Measurements from ENCODE around the gene CCNYL1. TPM values are rescaled to one million over a fixed set of nuclear protein-coding genes. Genes with fewer than 3 reads are reported as not detected.

CCNYL1 gene
- total RNA-seq, 1 donor from 2014 or later, result 7.1 TPM

DNA sequence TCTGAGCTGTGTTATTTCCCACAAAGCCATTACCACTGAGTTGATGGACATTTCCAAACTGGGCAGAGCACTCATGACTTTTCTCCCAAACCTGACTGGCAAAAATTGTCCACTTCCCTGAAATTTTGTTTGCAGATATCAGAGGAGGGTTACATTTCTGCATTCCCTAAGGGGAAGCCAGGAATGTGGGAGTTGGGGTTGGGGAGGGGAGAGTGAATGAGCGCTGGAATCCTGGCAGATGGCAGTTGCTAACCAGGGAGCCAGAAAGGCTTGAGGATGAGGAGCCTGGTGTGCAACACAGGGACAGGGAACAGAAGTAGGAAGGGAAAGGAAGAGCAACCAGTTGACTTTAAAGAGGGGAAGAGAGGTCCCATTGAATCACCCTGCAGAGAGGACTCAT, 14.0 kb upstream of the CCNYL1 start:
- H3K4me1 ChIP-seq, result no peaks in the 10 kb centered on the region
- intact Hi-C loops (cut with DNase I), result no loop called here
- no peak overlapping the region for H3K4me3 ChIP-seq
- no peaks in the 10 kb centered on the region for H3K27me3 ChIP-seq
- DNase-seq (ENCODE audit: extremely low spot score in 2 of 2), result no peak
- no peaks in the 10 kb centered on the region for H3K36me3 ChIP-seq
- TF ChIP-seq POLR2AphosphoS5 (IDR thresholded peaks at IDR 0.05; ENCODE audit: insufficient read depth in 1 of 2, low read depth in 1 of 2) (no peak), CTCF (IDR thresholded peaks at IDR 0.05) (no peak), POLR2A (IDR thresholded peaks at IDR 0.05) (no peak)
- no peaks in the 10 kb centered on the region for H3K9me3 ChIP-seq
- H3K27ac ChIP-seq, result no peak overlapping the region

DNA sequence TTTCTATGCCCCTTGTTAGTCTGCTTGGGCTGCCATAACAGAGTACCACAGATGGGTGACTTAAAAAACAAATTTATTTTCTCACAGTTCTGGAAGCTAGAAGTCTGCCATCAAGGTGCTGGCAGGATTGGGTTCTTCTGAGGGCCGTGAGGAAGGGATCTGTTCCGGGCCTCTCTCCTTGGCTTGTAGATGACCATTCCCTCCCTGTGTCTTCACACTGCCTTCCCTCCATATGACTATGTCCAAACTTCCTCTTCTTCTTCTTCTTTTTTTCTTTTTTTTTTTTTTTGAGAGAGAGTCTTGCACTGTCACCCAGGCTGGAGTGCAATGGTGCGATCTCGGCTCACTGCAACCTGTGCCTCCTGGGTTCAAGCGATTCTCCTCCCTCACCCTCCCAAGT, 13.1 kb upstream of the CCNYL1 start:
- Histone ChIP-seq H3K36me3 (no peaks in the 10 kb centered on the region), H3K4me3 (no peak overlapping the region), H3K4me1 (no peaks in the 10 kb centered on the region), H3K27me3 (no peaks in the 10 kb centered on the region), H3K9me3 (no peaks in the 10 kb centered on the region), H3K27ac (no peak overlapping the region)
- TF ChIP-seq POLR2A (IDR thresholded peaks at IDR 0.05) (no peak), POLR2AphosphoS5 (IDR thresholded peaks at IDR 0.05; ENCODE audit: insufficient read depth in 1 of 2, low read depth in 1 of 2) (no peak), CTCF (IDR thresholded peaks at IDR 0.05) (no peak)
- intact Hi-C loops (cut with DNase I), result no loop called here
- no peak for DNase-seq (ENCODE audit: extremely low spot score in 2 of 2)

GRCh38 chr2:207704078-207704477, 7.4 kb upstream of the CCNYL1 start:
- H3K4me3 ChIP-seq, result no peak overlapping the region
- H3K4me1 ChIP-seq, result no peaks in the 10 kb centered on the region
- no peak overlapping the region for H3K27ac ChIP-seq
- intact Hi-C loops (cut with DNase I), result no loop called here
- DNase-seq (ENCODE audit: extremely low spot score in 2 of 2), result no peak
- no peaks in the 10 kb centered on the region for H3K9me3 ChIP-seq
- no peaks in the 10 kb centered on the region for H3K36me3 ChIP-seq
- TF ChIP-seq POLR2AphosphoS5 (IDR thresholded peaks at IDR 0.05; ENCODE audit: insufficient read depth in 1 of 2, low read depth in 1 of 2) (no peak), POLR2A (IDR thresholded peaks at IDR 0.05) (no peak)
- no peaks in the 10 kb centered on the region for H3K27me3 ChIP-seq

DNA sequence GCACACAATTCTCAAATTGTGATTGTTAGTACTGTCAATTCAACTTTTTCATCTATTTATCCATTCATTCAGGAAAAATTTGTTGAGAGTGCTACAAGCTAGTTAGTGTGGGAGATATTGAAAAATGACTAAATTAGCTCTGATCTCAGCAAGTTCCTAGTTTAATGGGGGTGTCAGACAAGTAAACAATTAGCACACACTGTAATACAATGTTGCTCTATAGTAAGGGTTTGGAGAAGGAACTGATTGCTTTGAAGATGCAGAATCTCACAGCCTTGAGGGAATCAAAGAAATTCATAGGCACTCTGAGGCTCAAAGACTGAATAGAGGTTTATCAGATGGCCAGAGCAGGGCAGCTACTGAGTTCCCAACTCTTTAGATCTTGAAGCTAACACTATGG, 6.8 kb upstream of the CCNYL1 start:
- Histone ChIP-seq H3K9me3 (no peaks in the 10 kb centered on the region), H3K27me3 (no peaks in the 10 kb centered on the region), H3K4me1 (no peaks in the 10 kb centered on the region), H3K36me3 (no peaks in the 10 kb centered on the region), H3K4me3 (no peak overlapping the region), H3K27ac (no peak overlapping the region)
- intact Hi-C loops (cut with DNase I), result no loop called here
- no peak for DNase-seq (ENCODE audit: extremely low spot score in 2 of 2)
- no peak for TF ChIP-seq CTCF (IDR thresholded peaks at IDR 0.05)
- no peak for TF ChIP-seq POLR2AphosphoS5 (IDR thresholded peaks at IDR 0.05; ENCODE audit: insufficient read depth in 1 of 2, low read depth in 1 of 2)
- no peak for TF ChIP-seq POLR2A (IDR thresholded peaks at IDR 0.05)

- Histone ChIP-seq H3K9me3 (no peaks in the 10 kb centered on the region), H3K27me3 (no peaks in the 10 kb centered on the region), H3K27ac (no peak overlapping the region), H3K4me1 (peaks cover 9% of the 10 kb centered on the region), H3K4me3 (no peak overlapping the region), H3K36me3 (no peaks in the 10 kb centered on the region)
- DNase-seq (ENCODE audit: extremely low spot score in 2 of 2), result peak in 1 of 2 donors; percentile 8
- TF ChIP-seq CTCF (IDR thresholded peaks at IDR 0.05) (no peak), POLR2AphosphoS5 (IDR thresholded peaks at IDR 0.05; ENCODE audit: insufficient read depth in 1 of 2, low read depth in 1 of 2) (no peak), POLR2A (IDR thresholded peaks at IDR 0.05) (no peak)
- intact Hi-C loops (cut with DNase I), result no loop called here
Observed at GRCh38 chr2:207706936-207707860, 4.2 kb upstream of the CCNYL1 start.

Measured in vagina (tissue), 2 donors.